ENCODE data around the gene PKMYT1. TPM values are rescaled to one million over a fixed set of nuclear protein-coding genes. Genes with fewer than 3 reads are reported as not detected.

PKMYT1 gene
- total RNA-seq, 1 donor from 2014 or later: 4.6 TPM

DNA sequence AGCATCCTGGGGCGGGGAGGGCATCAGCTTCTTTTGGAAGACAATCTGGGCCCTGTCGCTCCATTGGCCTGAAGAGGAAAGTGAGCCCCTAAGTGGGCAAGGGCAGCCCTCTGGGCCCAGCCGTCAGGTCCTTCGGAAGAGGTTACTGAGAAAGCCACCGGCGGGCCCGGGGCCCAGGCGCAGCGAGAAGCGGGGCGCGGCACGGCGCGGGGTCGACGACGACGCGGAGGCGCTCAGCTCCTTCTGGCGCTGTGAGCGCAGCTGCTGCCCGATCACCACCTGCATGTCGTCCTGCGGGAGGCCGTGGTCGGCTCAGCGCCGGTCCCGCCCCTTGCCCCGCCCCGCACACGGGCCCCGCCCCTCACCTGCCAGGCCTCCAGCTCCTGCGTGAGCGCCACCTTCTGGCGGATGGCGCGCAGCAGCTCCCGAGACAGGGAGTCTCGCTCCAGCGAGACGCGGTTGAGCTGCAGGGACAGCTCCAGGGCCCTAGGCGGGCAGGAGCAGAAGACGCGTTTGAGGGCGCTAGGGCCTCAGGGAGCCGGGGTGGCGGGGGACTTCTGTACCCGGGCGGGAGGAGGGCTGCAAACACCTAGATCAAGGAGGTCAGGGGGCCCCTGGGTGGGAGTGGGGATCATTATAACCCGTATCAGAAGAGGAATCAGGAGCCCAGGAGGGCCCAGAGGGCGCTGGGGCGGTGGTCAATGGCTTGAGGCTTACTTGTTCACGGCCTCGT lies 47.9 kb upstream of the PKMYT1 start:
- Histone ChIP-seq H3F3A (ENCODE audit: low read depth) (peaks cover 17% of the 10 kb centered on the region), H3K27me3 (peaks cover 22% of the 10 kb centered on the region), H3K27ac (no peak overlapping the region), H4K20me1 (ENCODE audit: low read depth) (peaks cover 39% of the 10 kb centered on the region), H3K9ac (no peak overlapping the region), H3K79me2 (ENCODE audit: low read depth) (peaks cover 10% of the 10 kb centered on the region), H3K4me3 (peak overlapping the region; percentile 8), H2AFZ (replicated peaks) (no peak overlapping the region), H3K36me3 (no peaks in the 10 kb centered on the region), H3K9me3 (ENCODE audit: low read depth) (no peaks in the 10 kb centered on the region), H3K4me1 (peaks cover 10% of the 10 kb centered on the region), H3K4me2 (peak overlapping the region; percentile 74)
- Mint-ChIP-seq H3K4me1 (peaks cover 26% of the 10 kb centered on the region), H3K27me3 (ENCODE audit: insufficient read depth, low read depth) (peaks cover 22% of the 10 kb centered on the region), H3K9me3 (no peaks in the 10 kb centered on the region), H3K4me3 (peak overlapping the region; percentile 13), H3K27ac (no peak overlapping the region), H3K36me3 (peaks cover 9% of the 10 kb centered on the region)
- no peak for TF ChIP-seq EZH2phosphoT487 (IDR thresholded peaks at IDR 0.05)
- TF ChIP-seq, protein P1, sequence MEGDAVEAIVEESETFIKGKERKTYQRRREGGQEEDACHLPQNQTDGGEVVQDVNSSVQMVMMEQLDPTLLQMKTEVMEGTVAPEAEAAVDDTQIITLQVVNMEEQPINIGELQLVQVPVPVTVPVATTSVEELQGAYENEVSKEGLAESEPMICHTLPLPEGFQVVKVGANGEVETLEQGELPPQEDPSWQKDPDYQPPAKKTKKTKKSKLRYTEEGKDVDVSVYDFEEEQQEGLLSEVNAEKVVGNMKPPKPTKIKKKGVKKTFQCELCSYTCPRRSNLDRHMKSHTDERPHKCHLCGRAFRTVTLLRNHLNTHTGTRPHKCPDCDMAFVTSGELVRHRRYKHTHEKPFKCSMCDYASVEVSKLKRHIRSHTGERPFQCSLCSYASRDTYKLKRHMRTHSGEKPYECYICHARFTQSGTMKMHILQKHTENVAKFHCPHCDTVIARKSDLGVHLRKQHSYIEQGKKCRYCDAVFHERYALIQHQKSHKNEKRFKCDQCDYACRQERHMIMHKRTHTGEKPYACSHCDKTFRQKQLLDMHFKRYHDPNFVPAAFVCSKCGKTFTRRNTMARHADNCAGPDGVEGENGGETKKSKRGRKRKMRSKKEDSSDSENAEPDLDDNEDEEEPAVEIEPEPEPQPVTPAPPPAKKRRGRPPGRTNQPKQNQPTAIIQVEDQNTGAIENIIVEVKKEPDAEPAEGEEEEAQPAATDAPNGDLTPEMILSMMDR (IDR thresholded peaks at IDR 0.05): peak; percentile 85
- DNase-seq (ENCODE audit: low spot score): peak; percentile 96

DNA sequence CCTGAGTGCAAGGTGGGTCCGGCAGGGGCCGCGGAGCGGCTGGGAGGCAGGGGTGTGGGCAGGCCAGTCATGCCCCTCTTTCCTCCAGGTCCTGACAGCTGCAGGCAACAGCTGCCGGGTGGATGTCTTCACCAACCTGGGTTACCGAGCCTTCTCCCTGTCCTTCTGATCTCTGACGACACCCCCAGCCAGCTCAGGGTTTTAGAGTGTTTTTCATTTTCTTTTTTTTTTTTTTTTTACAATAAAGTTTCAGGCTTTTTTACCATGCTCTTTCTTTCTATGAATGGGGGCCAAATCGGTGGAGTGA lies 47.2 kb upstream of the PKMYT1 start:
- Mint-ChIP-seq H3K9me3 (no peaks in the 10 kb centered on the region), H3K27ac (no peak overlapping the region), H3K4me1 (peaks cover 28% of the 10 kb centered on the region), H3K36me3 (peaks cover 9% of the 10 kb centered on the region), H3K4me3 (no peak overlapping the region), H3K27me3 (ENCODE audit: insufficient read depth, low read depth) (peaks cover 22% of the 10 kb centered on the region)
- peaks cover 18% of the 10 kb centered on the region for H3K4me1 ChIP-seq
- peaks cover 15% of the 10 kb centered on the region for H3K27me3 ChIP-seq
- peaks cover 24% of the 10 kb centered on the region for H3F3A ChIP-seq (ENCODE audit: low read depth)
- no peak overlapping the region for H3K9ac ChIP-seq
- no peak overlapping the region for H3K27ac ChIP-seq
- H3K4me2 ChIP-seq: no peak overlapping the region
- peaks cover 46% of the 10 kb centered on the region for H4K20me1 ChIP-seq (ENCODE audit: low read depth)
- DNase-seq (ENCODE audit: low spot score): no peak
- H3K4me3 ChIP-seq: no peak overlapping the region
- H3K9me3 ChIP-seq (ENCODE audit: low read depth): no peaks in the 10 kb centered on the region
- TF ChIP-seq EZH2 (IDR thresholded peaks at IDR 0.05) (no peak), EZH2phosphoT487 (IDR thresholded peaks at IDR 0.05) (no peak)
- TF ChIP-seq, protein P1 (IDR thresholded peaks at IDR 0.05): no peak
- no peaks in the 10 kb centered on the region for H3K36me3 ChIP-seq
- no peak overlapping the region for H2AFZ ChIP-seq (replicated peaks)
- H3K79me2 ChIP-seq (ENCODE audit: low read depth): peaks cover 10% of the 10 kb centered on the region

DNA sequence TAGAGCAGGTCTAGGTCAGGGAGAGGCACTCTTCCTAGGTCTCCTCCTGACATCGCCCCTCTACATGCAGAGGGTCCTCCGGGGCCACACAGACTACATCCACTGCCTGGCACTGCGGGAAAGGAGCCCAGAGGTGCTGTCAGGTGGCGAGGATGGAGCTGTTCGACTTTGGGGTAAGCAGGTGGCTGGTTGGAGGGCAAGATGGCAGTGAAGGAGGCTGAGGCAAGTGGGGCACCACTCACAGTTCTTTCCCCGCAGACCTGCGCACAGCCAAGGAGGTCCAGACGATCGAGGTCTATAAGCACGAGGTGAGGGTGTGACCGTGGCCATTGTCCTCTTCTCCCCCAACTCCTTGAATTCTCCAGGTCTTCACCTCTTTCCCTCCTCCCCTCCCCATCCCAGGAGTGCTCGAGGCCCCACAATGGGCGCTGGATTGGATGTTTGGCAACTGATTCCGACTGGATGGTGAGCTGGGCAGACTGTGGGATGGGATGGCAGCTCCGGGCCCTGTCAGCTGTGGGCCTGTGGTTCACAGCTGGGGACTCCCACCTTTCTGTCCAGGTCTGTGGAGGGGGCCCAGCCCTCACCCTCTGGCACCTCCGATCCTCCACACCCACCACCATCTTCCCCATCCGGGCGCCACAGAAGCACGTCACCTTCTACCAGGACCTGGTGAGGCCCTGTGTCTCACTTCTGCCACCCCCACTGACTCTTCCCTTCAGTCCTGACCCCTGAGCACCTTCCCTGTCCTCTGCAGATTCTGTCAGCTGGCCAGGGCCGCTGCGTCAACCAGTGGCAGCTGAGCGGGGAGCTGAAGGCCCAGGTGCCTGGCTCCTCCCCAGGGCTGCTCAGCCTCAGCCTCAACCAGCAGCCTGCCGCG lies 46.6 kb upstream of the PKMYT1 start:
- H3K4me3 ChIP-seq: no peak overlapping the region
- no peak overlapping the region for H3K9ac ChIP-seq
- no peaks in the 10 kb centered on the region for H3K9me3 ChIP-seq (ENCODE audit: low read depth)
- Mint-ChIP-seq H3K27ac (no peak overlapping the region), H3K4me1 (peaks cover 34% of the 10 kb centered on the region), H3K9me3 (no peaks in the 10 kb centered on the region), H3K36me3 (peaks cover 9% of the 10 kb centered on the region), H3K4me3 (peak overlapping the region; percentile 8), H3K27me3 (ENCODE audit: insufficient read depth, low read depth) (peaks cover 20% of the 10 kb centered on the region)
- no peak overlapping the region for H3K4me2 ChIP-seq
- peaks cover 10% of the 10 kb centered on the region for H3K79me2 ChIP-seq (ENCODE audit: low read depth)
- DNase-seq (ENCODE audit: low spot score): no peak
- H2AFZ ChIP-seq (replicated peaks): no peak overlapping the region
- H3K27ac ChIP-seq: no peak overlapping the region
- peaks cover 51% of the 10 kb centered on the region for H4K20me1 ChIP-seq (ENCODE audit: low read depth)
- peaks cover 30% of the 10 kb centered on the region for H3F3A ChIP-seq (ENCODE audit: low read depth)
- H3K36me3 ChIP-seq: no peaks in the 10 kb centered on the region
- peaks cover 11% of the 10 kb centered on the region for H3K27me3 ChIP-seq
- no peak for TF ChIP-seq EZH2 (IDR thresholded peaks at IDR 0.05)
- TF ChIP-seq EZH2phosphoT487 (IDR thresholded peaks at IDR 0.05): no peak
- TF ChIP-seq, protein P1 (IDR thresholded peaks at IDR 0.05): no peak
- peaks cover 23% of the 10 kb centered on the region for H3K4me1 ChIP-seq

Measured in neural progenitor cell (in vitro differentiated cells).